WI38 (cell line): ENCODE results near the gene FTO.

Source experiments
- H3K4me3 ChIP-seq: 2 replicates; pipeline ENCODE4 v1.5.1; 2011; ENCODE audit warnings: low read depth, mild to moderate bottlenecking, control low read depth, low read length
- TF ChIP-seq, protein P1 (sequence below): IDR thresholded peaks from 2 replicates; pipeline ENCODE4 v1.5.1; 2012; ENCODE audit warnings: low read depth, mild to moderate bottlenecking, control low read depth, low read length

The FTO gene

GRCh38 chr16:54164789-54165173 is 460.8 kb downstream of the FTO start:
- TF ChIP-seq, protein P1, sequence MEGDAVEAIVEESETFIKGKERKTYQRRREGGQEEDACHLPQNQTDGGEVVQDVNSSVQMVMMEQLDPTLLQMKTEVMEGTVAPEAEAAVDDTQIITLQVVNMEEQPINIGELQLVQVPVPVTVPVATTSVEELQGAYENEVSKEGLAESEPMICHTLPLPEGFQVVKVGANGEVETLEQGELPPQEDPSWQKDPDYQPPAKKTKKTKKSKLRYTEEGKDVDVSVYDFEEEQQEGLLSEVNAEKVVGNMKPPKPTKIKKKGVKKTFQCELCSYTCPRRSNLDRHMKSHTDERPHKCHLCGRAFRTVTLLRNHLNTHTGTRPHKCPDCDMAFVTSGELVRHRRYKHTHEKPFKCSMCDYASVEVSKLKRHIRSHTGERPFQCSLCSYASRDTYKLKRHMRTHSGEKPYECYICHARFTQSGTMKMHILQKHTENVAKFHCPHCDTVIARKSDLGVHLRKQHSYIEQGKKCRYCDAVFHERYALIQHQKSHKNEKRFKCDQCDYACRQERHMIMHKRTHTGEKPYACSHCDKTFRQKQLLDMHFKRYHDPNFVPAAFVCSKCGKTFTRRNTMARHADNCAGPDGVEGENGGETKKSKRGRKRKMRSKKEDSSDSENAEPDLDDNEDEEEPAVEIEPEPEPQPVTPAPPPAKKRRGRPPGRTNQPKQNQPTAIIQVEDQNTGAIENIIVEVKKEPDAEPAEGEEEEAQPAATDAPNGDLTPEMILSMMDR, result no peak
- H3K4me3 ChIP-seq, result no peak overlapping the region

GRCh38 chr16:54165174-54165911 is 461.4 kb downstream of the FTO start:
- TF ChIP-seq, protein P1, result no peak
- H3K4me3 ChIP-seq, result no peak overlapping the region

DNA sequence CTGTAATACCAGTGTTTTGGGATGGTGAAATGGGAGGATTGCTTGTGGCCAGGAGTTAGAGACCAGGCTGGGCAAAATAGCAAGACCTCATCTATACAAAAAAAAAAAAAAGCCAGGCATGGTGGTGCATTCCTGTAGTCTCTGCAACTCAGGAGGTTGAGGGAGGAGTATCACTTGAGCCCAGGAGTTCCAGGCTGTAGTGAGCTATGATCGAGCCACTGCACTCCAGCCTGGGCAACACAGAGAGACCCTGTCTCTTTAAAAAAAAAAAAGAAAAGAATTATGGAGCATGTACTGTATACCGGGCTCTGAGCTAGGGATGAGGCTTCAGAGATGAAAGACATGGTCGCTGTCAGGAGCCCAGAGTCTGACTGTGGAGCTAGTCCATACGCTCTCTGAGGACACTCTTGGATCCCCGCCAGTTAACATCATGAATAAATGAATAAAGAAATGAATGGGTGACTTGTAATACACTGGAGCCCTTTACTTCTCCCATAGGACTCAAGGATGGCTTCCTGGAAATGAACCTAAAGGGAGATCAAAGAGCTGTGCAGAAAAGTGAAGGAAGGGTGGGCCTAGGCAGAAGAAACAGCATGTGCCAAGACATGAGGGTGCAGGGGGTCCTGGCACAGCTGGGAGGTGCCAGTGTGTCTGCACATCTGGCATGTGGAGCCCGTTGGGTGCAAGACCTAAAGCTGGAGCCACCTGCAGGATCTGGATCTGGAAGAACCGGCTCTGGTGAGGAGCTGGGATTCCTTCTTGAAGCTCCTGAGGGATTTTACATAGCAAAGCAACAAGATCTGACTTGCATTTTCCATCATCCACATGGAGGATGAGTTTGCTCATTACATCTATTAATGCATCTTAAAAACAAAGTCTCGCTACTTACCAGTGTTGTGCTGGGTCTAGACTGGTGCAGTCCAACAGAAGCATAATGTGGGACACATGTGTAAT is 462.2 kb downstream of the FTO start:
- H3K4me3 ChIP-seq, result no peak overlapping the region
- TF ChIP-seq, protein P1, result no peak

DNA sequence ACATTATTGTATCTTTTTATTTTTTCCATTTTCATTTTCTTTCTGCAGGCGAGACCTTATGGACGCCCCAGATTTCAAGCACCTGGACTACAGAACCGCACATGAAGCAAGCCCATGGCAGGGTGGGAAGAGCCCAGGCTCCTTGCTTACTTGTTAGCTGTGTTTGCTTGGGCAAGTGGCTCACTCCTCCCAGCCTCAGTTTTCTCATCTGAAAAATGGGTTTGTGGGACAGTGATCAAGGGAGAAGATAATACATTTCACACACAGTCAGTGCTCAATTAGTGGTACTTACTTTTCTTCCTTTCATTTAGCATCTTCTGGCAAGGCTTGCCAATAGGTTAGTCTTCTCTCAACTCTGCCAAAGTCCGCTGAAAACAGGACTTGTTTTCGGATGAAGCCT is 465.2 kb downstream of the FTO start:
- no peak overlapping the region for H3K4me3 ChIP-seq
- TF ChIP-seq, protein P1, result no peak

DNA sequence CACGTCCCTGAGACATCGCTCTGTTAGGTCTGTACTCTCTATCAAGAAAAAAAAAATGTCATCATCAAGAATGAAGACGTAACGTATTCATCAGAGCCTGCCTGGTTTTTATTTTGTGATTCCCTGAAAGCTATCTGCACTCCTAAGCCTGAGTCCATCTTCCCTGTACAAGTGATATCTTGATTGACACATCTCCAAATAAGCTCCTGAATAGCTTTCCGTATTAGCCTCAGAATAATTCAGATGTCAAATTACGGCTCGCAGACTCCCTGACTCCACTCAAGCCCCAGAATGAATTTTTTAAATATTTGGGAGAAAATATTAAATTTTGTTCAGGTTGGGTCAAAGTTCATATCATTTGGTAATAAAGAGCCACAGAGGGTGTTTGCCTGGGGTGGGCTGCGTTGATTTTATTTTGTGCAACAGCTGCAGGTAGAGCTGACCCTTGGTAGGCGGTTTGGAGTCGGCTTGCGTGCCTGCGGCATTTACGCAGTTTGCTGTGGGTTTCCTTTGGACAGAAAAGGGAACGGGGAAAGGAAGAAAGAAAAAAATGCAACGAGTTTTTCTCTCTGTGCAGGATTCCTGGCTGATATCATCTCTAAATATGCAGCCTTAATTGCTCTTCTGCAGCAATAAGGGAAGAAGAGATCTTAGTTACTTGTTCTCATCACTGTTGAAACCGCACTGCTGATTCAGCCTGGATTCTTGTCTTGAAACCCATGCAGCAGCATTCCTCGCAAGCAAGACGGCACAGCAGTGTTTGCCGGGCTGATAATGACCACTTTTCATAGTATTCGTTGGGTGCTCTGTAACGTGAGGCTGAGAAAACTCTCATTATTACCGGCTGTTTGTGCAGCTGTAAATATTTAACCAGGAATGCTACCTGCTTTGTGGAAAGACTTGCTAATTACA is 467.9 kb downstream of the FTO start:
- TF ChIP-seq, protein P1, result no peak
- H3K4me3 ChIP-seq, result no peak overlapping the region

DNA sequence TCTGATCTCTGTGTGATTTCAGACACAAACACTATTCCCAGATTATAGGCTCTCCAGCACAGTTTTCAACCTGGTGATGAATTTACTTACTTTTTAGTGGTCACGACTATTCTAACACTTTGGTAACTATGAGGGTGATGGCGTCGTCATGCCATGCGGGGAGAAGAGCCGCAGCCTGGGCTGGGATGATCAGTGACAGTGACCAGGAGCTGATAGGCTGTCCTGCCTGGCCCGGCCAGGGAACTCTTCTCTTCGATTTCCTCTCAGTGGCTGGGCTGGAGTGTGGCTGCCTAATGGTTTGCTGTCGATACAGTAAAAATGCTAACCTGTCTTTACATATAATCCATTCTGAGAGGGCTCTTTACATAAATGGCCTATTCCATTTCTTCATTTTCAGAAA is 469.5 kb downstream of the FTO start:
- TF ChIP-seq, protein P1, result no peak
- H3K4me3 ChIP-seq, result no peak overlapping the region
